Peyer's patch (tissue), 4 donors: Measurements from ENCODE around the gene SLC38A11.

Source experiments
- POLR2A ChIP-seq, 2 donors: fragments of 450-650 bp; IDR thresholded peaks; one replicate each; pipeline ENCODE4 v1.5.1; 2017; ENCODE audit warnings: antibody characterized with exemption in 2 of 2, mild to moderate bottlenecking in 2 of 2, moderate library complexity in 2 of 2
- TF ChIP-seq, protein P1 (sequence below), 6 experiments: fragments of 450-650 bp in 4 of 6; fragments of 200-600 bp in 2 of 6; sonication (generic) in 1 of 6; IDR thresholded peaks; one replicate each; pipeline ENCODE4 v1.5.1; 2017 to 2019; ENCODE audit warnings: antibody characterized with exemption in 6 of 6, mild to moderate bottlenecking in 3 of 6, moderate library complexity in 1 of 6

GRCh38 chr2:164953279-164953678 lies 2.0 kb downstream of the SLC38A11 start:
- TF ChIP-seq, protein P1, sequence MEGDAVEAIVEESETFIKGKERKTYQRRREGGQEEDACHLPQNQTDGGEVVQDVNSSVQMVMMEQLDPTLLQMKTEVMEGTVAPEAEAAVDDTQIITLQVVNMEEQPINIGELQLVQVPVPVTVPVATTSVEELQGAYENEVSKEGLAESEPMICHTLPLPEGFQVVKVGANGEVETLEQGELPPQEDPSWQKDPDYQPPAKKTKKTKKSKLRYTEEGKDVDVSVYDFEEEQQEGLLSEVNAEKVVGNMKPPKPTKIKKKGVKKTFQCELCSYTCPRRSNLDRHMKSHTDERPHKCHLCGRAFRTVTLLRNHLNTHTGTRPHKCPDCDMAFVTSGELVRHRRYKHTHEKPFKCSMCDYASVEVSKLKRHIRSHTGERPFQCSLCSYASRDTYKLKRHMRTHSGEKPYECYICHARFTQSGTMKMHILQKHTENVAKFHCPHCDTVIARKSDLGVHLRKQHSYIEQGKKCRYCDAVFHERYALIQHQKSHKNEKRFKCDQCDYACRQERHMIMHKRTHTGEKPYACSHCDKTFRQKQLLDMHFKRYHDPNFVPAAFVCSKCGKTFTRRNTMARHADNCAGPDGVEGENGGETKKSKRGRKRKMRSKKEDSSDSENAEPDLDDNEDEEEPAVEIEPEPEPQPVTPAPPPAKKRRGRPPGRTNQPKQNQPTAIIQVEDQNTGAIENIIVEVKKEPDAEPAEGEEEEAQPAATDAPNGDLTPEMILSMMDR (IDR thresholded peaks at IDR 0.05) = no peak
- TF ChIP-seq POLR2A (IDR thresholded peaks at IDR 0.05) = no peak
